Activated T-helper 1 cell treated with Interleukin-2 at 50 U/mL for 16 hours (primary cell): ENCODE measurements around the gene ARSB.
"Not testable (repeated sequence)": the region's sequence is repeated elsewhere in the genome, so short reads cannot be mapped to it uniquely, and the experiment has no call there.

Experiments
- DNase-seq: peaks from one replicate; pipeline ENCODE4 v3.0.0-alpha.2; 2020; ENCODE audit warnings: low read depth

The ARSB gene

GRCh38 chr5:78778538-78778937 is 206.6 kb downstream of the ARSB start:
- no peak for DNase-seq

DNA sequence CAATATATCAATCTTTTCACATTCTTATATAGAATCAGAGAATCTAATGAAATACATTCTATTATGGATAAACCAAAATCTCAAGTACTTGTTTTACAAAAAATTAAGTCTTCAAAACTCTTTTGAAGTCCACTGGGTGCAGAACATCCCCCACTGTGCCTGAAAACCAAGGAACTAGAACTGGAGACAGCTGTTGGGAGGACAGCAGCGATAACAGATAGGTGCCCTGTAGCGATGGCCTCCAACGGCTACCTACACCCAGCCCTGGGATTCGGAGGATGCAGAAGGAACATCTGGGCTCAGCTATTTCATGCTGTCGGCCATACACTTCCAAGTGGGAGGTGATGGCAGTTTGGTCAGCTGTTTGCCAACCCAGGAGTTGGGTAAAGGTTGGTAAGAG is 207.2 kb downstream of the ARSB start:
- DNase-seq = no peak

DNA sequence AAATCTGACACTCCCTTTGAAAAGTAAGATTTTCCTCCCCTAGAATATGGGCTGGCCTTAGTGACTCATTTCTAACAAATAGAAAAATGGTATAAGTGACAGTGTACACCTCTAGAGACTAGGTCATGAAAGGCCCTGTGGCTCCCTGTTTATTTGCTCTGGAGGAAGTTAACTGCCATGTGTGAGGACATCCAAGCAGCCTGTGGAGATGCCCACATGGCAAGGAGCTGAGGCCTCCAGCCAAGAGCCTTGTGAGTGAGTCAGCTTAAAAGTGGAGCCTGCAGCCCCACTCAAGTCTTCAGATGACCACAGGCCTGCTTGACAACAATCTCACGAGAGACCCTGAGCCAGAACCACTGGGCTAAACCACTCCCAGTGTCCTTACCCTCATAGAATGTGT is 208.5 kb downstream of the ARSB start:
- DNase-seq = no peak

- DNase-seq = no peak
Measured at GRCh38 chr5:78773655-78774054, 211.5 kb downstream of the ARSB start.

DNA sequence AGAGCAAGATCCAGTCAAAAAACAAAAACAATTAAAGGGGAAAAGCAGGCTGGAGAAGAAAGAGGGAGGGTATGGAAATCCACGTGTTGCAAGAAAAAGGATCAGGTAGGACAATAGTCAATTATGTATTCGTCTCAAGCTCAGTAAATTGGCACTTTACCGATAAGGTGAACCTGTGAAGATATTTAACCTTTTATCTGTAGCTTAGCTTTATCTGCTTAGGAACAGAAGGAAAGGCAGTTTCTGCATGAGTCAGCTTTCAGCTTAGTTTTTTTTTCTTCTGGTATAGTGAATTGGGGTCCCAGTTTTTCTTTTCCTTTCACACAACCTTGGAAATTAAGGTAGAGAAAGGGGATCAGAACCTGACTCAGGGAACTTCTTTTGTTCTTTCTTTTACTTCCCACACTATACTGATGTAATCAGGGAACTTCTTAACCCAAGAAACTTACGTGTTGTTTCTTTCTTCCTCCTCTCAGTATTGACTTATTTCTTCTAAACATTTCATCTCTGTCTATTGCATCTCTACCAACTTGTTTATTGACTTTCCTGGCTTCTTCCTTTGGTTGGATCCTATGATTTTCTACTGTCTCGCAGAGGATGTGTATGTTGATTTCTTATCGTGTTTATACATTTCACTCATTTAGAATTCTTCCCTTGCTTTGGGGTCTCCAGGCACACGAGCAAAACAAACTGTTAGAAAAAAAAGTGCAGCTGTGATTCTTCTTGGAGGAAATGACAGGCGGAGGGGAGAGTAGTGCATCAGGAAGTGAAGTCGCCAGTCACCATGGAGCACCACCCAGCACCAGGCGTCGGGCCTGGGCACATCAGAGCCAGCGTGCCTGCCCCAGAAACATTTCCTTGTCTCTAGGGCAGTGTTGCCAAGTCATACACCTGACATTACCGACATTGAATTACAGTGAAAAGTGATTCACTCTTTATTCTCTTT is 213.6 kb downstream of the ARSB start:
- DNase-seq = no peak

DNA sequence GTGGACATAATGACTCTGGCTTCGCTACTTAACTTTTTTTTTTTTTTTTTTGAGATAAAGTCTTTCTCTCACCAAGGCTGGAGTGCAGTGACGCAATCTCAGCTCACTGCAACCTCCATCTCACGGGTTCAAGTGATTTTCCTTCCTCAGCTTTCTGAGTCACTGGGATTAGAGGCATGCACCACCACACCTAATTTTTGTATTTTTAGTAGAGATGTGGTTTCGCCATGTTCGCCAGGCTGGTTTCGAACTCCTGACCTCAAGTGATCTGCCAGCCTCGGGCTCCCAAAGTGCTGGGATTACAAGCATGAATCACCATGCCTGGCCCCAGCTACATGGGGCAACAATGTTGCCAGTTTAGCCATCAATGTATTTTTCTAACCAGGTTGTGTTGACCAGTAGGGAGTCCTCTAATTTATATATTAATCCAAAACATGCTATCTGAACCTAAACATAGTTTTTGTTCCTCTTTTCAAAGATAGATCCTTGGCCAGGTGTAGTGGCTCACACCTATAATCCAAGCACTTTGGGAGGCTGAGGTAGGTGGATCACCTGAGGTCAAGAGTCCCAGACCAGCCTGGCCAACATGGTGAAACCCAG is 216.2 kb downstream of the ARSB start:
- DNase-seq = no peak

- no peak for DNase-seq
Measured at GRCh38 chr5:78766412-78766762, 218.7 kb downstream of the ARSB start.

GRCh38 chr5:78765756-78766411 is 219.2 kb downstream of the ARSB start:
- no peak for DNase-seq

GRCh38 chr5:78765116-78765515 is 220.0 kb downstream of the ARSB start:
- DNase-seq = no peak

- DNase-seq = no peak
Measured at GRCh38 chr5:78763659-78764189, 221.4 kb downstream of the ARSB start.

DNA sequence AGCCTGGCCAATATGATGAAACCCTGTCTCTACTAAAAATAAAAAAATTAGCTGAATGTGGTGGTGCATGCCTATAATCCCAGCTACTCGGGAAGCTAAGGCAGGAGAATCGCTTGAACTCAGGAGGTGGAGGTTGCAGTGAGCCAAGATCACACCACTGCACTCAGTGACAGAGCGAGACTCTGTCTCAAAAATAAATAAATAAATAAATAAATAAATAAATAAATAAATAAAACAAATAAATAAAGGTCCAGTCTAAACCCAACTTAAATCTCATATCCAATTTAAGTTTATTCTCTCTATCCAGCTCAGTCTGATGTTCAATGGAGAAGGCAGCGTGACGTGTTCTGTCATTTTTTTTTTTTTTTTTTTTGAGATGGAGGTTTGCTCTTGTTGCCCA is 222.4 kb downstream of the ARSB start:
- DNase-seq = not testable (repeated sequence)

GRCh38 chr5:78761840-78762239 is 223.3 kb downstream of the ARSB start:
- DNase-seq = no peak

DNA sequence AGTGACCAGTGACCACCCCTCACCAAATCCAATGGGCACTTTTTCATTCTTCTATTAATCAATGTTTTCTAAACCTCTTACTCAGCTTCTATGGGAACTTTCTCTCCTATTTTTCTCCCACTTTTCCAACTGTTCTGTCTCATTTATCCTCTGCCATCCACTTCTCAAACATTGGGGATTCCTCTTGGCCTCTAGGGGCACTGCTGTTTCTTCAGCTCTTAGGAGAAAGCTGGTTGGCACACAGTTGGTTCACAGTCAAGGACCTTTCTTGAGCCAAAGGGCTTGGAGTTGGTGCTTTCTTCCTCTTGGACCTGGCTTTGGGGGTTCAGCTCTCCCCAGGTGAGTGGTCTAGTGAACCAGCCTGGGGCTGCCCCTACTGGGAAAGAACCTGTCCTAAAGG is 224.3 kb downstream of the ARSB start:
- DNase-seq = no peak

DNA sequence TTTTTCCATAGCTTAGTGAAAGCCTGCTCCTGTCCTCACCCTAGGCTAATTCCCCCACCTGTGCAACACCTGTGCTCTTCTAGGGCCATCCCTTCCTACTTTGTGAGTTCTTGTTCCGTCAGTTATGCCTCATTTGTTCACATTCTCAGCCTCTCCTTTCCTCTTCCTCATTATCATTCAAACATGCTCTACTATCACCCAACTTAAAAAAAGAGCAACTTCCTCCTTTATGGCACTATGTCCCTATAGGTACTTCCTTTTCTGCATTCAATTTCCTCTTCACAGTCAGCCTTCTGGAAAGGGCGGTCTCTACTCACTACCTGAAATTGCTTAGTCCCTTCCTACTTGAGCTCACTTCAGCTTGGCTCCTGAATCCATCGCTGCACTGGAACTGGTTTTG is 224.7 kb downstream of the ARSB start:
- no peak for DNase-seq

- DNase-seq = no peak
Measured at GRCh38 chr5:78758169-78758839, 226.8 kb downstream of the ARSB start.

DNA sequence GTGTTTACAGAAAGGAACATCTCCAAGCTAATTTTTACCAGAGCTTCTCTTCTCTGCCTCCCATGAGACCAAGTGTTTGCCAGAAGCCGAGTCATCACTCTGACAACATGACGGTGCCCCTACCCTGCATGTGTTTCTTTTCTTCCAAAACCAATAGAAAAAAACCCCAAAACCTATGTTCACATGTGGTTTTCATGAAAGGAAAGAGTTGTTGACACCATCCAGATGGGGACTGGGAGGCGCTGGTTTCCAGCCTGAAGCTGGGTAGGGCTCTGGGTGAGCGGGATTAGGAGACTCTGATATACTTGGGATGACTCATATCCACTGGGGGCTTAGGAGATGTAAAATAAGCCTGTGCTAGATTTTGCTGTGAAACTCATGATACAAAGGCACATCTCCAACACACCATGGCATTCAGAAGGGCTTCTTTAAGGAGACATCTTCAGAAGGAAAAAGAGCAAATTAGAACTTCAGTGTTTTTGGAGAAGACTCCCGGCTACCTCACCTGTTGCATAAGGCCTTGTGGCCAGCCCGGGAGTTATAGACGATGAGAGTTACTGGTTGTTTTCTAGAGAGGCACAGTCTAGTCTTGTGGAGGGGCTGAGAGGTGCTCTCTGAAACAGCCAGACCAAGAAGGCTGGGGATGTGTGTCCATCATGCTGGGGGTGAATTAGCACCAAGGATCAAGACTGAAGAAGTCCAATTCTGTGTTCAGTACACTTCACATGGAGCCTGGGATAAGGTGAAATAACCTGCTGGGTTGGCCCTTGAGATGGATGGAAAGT is 227.6 kb downstream of the ARSB start:
- no peak for DNase-seq

DNA sequence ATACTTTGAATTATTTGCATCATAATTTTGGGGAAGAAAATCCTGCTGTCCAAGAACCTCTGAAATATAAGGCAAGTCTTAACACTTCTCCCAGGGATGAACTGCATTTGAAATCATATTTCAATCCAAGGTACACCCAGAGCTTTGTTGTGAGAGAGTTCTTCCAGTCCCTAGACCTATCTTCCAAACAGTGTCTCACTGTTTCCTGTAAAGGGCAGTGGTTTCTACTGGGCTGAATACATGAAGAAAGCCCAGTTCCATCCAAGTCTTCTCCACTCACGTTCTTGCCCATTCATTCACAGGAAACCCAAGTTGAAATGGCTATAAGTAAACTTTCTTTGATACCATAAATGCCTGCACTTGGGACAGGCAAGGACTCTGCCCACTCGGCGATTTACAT is 228.3 kb downstream of the ARSB start:
- DNase-seq = no peak

DNA sequence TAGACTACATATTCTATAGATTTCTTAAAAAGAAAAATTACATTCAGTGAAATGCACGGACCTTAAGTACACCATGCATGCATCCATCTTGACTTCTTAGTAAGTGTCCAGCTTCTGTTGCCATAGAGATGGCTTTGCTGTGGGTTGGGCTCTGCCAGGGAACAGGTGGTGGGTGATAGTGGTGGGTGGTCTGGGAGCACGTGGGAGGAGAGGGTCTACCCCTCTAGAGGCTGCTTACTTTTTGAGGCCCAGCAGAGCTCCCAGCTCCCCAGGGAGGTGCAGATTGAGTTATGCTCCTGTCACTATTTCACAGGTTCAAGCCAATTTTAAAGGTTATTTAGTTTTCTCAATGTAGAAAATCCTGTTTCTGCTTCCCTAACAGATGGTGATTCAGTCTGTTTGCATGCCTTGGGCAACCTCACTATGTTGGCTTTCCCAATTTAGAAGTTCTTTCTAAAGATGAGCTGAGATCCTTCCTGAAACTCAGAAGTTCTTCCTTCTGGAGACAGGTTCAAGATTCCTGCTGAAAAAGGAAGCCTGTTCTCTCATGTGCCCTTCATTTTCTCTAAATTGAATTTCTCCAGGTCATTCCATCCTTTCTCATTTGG is 229.2 kb downstream of the ARSB start:
- no peak for DNase-seq

DNA sequence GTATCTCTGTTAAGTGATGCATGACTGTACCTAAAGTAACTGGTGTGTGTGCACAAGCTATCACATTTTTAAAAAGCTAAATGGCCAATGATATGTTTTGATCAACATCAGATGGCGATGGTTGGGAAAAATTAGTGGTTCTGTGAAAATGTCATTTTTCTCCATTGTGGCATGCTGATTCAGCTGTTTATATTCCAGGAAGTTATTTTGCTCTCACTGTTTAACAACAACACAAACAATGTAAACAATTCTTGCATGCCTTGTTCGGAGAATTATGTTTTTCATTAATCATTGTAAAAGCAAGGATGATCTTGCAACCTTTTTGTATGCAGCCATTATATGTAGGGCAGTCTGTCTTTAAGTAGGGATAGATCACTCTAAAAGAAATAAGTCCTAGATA is 230.5 kb downstream of the ARSB start:
- no peak for DNase-seq

DNA sequence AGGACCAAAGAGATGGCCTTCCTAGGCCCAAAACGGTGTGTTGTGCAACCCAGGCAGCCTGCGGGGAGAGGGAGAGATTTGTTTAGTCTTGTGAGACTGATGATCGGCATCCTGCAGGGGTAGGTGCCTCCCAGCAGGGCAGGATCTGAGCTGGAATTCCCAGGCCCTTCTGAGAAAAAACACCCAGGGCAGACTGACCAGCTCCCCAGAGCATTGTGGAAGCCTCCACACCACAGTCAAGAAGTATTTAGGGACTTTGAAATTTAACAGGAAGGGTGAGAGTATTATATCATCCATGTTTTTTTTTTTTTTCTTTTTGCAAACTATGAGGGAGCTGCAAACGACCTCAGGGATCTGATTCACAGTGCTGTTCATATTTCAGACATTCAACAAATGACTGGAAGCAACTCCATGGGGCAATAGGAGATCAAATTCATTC is 232.0 kb downstream of the ARSB start:
- no peak for DNase-seq

GRCh38 chr5:78751872-78752271 is 233.2 kb downstream of the ARSB start:
- no peak for DNase-seq
